Stimulated activated naive CD4-positive, alpha-beta T cell treated with Interleukin-2 at 50 U/mL for 16 hours (primary cell): ENCODE measurements around the gene UBE2U.
"Not testable (repeated sequence)": the region's sequence is repeated elsewhere in the genome, so short reads cannot be mapped to it uniquely, and the experiment has no call there.

Experiments used
- DNase-seq: peaks from one replicate; lab custom pipeline; 2025; lab: John Stamatoyannopoulos, UW

Gene UBE2U

DNA sequence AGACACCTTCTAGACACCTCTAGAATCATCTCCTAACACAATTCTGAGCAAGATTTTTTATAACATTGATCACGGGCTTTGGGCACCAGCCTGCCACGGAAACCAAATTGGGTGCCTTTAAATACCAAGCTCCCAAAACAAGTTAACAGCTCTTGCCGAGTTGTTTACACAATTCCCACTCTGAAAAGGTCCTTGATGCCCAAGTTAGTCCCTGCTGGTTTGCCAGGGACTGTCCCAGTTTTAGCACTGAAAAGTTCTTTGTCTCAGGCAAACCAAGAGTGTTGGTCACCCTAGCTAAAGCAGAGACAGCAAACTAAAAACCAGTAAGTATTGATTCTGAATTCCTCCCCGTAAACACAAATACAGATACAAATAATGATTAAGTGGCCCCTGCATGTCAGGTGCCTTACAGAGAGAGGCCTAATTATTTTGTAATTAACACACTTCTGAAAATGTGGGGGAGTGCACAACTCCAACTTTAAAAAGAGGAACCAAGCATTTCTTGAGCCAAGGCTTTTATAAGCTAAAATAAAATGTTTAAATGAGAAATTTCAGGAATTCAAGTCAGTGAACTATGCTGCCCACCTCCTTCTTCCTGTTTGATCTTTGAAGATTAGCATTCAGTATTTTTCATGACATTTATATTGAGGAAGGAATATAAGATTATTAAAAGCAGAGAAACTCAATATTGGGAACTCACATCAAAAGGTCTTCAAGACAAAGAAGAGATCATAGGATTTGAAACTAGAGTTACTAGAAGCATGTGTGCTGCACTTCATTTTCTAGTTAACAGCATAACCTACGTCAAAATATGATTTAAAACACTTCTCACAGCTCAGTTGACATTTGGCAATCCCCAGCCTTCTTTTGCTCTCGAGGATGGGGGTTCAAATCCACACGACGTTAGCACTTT lies 9.0 kb upstream of the UBE2U start:
- DNase-seq = no peak

DNA sequence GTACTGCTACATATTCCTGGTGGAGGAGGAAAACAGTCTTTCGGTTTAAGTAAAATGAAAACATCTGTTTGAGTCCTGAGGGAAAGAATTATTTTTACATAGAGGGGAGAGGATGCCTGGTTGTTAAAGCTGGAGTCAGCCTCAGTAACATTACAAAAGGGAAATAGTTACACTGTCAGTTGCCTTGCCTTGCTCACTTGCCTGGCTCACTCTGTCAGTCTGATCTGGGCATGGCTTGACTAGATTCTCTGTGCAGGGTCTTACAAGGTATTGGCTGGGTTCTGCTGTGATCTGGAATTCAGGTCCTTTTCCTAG lies 8.4 kb upstream of the UBE2U start:
- DNase-seq = no peak

DNA sequence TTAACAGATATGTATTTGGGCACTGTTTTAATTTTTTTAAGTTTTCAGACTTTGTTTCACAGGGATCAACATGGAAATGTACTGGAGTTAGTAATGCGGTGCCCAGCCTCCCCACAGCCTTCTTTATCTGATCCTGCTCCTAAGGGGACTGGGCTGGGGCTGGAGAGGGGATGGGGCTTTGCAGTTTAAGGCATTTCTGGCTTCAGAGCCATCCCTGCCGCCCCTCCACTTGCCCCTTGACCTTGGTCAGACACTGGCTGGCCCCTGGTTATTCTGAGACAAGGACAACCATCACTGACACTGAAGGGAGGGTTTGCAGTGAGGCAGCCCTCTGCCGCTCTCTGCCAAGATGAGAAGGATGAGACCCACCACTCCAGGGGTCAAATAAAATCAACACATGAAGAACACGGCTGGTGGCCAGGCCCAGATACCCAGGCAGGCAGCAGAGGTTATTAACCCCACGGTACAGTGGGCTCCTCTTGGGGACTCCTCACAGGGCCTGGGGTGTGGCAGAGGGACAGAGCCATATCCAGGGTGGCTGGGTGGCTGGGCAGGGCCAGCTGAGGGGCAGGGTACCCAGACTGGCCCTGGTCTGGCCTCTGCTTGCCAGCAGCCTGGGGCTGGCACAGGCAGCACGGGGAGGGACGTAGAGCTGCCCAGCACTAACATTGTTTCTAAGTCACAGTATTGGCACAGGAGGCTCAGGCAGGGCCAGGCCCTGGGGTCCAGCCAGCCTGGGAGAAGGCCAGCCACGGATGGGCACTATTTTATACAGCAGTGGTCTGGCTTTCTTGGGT lies 7.2 kb upstream of the UBE2U start:
- DNase-seq = no peak

DNA sequence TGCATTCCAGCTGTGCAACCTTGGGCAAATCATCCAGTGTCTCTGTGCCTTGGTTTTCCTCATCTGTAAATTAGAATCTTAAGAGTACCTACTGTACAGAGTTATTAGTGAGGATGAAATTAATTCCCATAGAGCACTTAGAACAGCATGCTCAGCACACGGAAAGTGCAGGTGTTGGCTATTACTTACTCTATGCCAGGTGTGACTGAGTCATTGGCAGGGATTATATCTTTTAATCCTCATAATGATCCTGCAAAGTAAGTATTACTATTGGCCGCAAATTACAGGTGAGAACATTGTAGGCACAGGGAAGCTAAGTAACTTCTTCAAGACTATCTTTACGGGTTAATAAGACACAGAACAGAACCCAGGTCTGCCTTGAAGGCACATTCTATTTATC lies 6.3 kb upstream of the UBE2U start:
- no peak for DNase-seq

DNA sequence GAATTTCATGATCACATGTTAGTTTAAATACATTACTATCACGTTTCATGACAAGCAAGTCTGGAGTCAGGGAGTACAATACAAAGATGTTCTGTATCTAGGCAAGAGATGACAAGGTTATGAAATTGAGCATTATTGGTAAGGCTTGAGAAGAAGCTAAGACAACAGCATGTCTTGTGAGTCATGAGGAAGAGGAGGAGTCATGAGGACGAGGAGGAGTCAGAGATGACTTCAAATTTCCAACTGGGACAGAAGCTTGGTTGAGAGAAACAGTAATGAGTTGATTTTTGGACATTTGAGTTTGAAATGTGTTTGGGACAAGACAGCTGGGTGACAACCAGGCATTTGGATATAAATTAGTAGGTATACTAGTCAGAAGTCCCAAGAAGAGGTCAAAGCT lies 4.3 kb upstream of the UBE2U start:
- DNase-seq = no peak

DNA sequence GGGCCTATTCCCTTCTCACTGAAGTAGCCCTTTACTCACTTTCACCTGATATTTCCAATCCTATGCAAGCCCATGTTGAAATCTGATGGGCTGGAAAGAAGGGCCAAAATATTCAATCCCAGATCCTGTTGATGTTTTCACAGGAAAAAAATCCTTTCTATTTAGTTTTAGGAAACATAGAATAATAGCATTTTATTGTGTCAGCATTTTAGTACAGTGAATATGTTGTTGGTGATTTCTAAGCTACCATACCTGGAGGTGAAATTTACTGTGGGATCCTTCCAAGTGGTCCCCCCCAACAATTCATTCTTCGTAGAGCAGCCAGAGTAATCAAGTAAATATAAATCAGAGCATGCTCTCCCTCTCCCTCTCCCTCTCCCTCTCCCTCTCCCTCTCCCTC lies 3.4 kb upstream of the UBE2U start:
- no peak for DNase-seq

DNA sequence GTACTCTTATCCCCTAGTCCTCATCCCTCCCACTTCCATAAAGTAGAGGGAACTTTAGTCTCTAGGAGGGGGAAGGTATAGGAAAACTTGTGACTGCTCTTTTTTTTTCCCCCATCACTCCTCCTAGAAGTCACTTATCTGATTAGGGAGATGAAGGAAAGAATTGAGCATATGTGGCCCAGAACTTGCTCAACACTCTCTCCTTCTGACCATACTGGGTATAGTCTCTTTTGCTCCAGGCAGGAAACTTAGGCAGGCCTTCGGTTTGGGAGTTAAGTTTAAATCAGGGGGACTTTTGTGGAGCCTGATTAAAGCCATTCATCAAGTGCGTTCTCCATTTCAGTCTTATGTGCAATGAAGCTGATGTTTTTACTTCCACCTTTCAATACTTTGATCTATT lies 5.8 kb downstream of the UBE2U start:
- DNase-seq = no peak

DNA sequence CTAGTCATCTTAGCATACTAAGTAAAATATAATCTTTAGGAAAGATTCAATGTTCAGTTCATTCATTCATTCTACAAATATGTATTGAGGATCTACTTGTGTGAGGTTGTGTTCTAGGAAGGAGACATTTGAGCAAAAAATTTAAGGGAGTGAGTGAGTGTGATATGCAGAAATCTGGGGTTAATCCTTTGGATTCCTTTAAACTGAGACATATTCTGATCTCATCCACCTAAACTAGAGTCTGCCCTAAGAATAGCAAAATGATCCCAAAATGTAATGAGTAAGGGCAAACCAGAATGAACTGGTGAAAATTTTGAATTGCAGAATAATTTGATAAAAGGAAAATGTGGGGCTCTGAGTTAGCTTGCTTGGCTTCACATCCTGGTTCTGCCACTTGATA lies 8.6 kb downstream of the UBE2U start:
- DNase-seq = no peak

DNA sequence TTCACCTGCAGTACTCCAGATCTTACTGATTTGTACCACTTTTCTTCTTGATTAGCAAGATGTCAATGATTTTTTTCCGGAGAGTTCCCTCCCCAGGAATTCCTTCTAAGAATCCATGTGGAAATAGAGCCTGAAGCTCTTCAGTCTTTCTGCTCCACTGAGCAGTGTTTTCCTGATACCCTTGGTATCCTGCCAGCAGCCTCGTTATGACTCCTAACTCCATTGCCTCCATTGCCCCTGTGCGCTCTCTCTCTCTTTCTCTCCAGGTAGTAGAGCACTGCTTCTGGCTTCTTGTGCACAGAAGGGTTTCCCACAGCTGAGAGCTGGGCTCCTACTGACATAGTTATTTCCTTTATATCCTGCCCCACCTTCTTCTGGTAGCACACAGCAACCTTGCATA lies 12.2 kb downstream of the UBE2U start:
- no peak for DNase-seq

DNA sequence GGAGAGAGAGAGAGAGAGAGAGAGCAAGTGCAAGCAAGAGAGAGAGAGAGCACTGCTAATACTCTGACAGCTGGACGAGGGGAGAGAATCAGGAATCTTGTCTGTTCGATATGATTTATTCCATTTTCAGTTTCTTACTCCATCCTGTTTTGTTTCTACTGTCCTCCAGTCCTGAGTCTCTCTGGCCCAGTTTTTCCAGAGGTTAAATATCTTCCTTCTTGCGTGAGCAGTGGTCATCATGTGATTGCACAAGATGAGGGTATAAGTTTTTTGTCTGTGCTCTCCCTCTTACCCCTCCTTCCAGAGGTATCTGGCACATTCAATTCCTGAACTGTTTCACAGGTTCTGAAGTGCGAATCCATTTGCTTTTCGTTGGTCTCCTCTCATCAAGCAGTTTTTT lies 16.8 kb downstream of the UBE2U start:
- no peak for DNase-seq

DNA sequence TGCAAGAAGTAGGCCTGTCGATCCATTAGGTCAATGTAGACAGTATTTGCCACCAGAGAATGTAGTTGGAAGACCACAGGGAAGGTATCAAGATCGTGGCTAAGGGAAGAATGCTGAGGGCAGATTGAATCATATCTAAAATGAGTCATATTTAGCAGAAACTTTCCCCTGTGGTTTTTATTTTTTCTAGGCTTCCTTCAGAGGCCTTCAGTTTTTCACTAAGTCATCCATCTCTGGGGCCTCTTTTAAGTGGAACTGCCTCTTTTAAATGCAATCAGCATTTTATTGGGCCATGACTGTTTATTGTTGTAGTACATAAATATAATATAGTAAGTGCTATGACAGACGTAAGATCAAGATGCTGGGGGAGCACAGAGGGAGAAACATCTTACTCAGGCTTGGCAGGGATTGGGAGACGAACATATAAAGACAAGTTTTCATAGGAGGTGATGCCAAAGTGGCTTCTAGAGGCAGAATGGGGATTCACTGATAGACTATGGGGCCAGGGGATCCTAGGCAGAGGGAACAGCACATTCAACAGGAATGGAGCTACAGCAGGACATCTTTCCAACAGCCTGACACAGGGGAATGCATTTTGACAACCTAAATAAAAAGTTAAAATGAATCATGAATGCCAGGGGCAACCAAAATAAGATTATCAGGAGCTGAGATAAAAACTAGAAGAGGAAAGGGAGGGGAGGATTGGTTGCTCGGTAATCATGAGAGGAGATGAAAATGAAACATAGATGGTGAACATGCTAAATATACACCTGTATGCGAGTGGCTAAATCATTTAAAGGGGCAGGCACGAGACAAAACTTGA lies 20.1 kb downstream of the UBE2U start:
- no peak for DNase-seq

DNA sequence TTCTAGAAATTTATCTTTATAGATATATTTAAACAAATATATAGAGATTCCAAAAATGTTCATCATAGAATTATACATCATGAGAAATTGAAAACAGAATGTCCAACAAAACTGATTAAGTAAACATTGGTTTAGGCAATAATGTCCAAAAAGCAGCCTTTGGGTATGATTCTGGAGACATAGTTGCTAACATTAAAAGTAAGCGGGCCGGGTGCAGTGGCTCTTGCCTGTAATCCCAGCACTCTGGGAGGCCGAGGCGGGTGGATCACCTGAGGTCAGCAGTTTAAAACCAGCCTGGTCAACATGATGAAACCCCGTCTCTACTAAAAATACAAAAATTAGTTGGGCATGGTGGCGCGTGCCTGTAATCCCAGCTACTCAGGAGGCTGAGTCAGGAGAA lies 20.8 kb downstream of the UBE2U start:
- DNase-seq = not testable (repeated sequence)

DNA sequence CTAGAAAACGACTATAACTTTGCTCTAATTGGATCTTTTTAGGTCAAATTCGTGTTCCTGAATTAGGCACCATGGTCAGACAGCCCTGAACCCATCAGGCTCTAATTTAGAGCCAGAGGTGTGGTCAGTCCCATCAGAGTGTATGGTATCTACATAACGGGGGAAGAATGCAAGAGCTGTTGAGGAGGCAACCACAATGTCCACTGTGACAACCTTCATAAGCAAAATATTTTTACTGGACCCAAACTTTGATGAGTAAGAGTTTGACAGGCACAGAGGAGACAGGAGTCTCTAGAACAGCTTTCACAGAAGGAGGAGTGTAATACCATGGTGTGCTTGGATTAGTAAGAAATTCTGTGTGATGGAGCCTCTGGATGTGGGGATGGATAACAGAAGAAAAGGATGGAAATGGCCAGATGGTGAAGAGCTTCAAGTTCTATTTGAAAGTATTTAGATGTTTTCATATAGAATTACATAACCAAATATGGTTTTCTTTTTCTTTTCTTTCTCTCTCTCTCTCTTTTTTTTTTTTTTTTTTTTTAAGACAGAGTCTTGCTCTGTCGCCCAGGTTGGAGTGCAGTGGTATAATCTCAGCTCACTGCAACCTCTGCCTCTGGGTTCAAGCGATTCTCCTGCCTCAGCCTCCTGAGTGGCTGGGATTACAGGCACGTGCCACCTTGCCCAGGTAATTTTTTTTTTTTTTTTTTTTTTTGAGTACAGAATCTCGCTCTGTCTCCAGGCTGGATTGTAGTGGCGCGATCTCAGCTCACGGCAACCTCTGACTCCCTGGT lies 24.9 kb downstream of the UBE2U start:
- DNase-seq = no peak

DNA sequence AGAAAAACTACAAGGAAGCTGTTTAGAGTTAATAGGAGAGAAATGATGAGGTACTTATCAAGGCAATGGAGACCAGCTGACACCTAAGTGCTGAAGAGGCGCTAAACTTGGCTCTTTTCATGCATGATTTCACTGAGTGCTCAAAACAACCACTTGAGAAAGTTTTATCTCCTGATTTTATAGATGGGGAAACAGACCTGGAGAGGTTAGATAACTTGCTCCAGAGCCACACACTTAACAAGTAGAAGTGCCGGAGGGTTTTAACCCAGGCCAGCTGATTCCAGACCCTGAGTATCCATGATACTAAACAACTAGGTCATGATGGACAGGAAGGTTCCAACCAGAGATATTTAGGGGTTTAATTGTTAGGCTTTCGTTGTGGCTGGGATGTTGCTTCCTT lies 25.9 kb downstream of the UBE2U start:
- DNase-seq = no peak

DNA sequence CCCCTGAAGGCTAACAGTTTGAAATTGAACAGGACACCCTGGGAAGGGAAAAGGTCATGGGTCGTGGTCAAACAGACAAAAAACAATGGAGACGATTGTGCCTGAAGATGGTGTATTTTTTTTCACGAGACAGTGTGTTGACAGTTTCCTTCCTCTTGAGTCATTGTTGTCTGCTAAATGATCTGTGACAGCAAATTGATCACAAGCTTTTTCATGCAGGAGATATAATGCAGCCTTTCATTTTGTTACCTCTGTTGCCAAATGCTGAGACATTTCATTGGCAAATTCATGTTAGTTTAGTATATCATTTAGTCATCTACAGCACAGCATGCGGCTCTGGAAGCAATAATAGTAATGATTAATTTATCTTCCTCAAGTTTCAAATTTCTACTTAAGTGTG lies 27.7 kb downstream of the UBE2U start:
- DNase-seq = no peak

DNA sequence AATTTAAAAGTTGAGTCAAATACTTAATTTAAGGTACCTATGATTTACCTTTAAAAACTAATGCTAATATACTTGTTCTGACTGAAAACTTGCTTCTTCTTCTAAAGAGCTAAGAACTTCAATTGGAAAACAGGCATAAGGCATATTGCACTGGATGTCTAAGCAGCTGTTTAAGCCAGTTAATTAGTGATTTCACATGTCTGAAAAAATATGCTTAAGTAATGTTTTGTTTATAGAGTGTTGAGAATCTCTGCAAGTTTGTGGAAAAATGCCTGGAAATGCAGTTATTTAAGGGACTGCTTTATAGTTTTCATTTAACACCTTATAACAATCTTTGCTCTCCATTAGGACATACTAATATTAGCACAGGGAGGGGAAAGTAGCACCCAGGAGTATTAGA lies 28.2 kb downstream of the UBE2U start:
- no peak for DNase-seq

DNA sequence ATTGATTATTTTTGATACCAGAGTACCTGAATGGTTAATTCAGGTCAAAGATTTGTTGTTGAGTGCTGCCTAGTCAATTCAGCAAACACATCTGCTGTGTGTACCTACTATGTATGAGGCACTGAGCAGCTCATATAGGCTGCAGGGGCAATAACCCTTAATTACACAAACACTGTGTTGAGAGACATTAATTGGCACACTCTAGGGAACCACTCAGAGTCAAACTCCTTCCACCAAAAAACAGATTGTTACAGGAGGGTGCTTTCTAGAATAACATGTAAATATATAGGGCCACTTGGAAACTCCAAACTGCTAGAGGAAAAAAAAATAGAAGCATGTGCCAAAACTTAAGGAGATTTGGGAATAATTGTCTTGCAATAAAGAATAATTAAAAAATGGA lies 31.3 kb downstream of the UBE2U start:
- no peak for DNase-seq

DNA sequence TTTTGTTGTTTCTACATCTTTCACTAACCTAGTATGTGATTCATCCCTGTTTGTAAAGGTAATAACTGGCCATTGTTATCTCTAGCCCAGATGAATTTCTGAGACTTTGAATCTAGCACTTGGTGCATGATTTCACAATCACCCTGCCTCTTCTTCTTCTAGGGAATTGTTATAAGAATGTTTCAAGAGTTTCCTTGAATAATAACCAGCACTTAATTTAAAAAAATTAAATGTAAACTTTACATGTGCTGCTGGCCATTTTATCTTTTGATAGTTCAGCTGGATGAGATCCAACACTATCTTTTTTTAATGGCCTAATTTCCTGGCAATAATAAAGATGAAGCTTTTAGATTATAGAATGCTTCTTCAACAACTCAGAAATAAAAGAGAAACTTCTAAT lies 31.8 kb downstream of the UBE2U start:
- DNase-seq = no peak

DNA sequence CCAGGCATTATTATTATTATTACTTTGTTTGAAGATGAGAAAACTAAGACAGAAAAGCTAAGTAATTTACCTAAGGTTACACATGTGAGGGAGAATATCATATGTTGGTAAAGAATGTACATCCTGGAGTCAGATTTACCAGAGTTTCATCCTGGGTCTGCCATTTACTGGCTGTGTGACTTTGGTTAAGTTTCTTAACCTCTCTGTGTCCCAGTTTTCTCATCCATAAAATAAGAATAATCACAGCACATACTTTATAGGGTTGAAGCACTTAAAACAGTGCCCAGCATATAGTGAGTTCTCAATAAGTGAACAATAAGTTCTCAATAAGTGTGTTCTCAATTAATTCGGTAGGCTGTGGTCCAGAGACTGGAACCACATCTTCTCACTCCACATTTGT lies 32.5 kb downstream of the UBE2U start:
- DNase-seq = no peak

DNA sequence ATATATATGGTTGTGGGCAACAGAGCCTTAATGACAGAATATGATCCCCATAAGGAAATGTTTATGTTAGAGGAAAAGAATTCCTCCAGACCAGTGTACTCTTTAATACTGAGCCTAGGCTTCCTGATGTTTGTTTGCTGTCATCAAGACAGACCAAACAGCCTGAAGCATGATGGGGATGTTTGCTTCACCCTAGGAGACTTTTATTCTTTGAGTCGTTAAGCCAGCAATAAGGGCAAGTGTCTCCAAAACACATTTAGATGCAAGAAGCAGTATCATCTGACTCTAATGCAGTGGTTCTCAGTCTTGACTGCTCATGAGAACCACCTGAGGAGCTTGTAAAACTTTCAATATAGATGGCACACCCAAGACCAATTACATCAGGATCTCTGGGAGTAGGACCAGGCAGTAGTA lies 33.1 kb downstream of the UBE2U start:
- no peak for DNase-seq

DNA sequence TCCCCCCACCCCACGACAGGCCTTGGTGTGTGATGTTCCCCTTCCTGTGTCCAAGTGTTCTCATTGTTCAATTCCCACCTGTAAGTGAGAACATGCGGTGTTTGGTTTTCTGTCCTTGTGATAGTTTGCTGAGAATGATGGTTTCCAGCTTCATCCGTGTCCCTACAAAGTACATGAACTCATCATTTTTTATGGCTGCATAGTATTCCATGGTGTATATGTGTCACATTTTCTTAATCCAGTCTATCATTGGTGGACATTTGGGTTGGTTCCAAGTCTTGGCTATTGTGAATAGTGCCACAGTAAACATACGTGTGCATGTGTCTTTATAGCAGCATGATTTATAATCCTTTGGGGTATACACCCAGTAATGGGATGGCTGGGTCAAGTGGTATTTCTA lies 36.1 kb downstream of the UBE2U start:
- DNase-seq = not testable (repeated sequence)

DNA sequence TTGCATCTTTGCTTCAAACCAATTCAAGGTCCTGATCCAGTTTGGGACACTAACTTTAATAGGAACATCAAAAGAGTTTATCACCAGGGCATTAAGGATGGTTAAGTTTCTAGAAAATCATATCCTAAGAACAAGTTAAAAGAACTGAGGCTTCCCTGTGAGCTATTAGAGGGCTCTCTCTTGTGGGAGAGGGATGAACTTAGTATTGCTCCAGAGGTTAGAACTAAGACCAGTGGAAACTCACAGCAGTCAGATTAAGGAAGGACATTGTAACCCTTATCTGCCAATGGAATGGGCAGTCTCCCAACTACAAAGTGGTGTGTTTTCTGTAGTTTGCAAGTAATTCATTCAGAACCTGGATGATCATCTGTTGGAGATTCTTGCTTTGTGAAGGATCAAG lies 36.8 kb downstream of the UBE2U start:
- DNase-seq = no peak
